Stomach (tissue), 4 donors: ENCODE results near the gene CFAP54.

Experiments
- CTCF ChIP-seq, 7 experiments: fragments of 450-650 bp in 4 of 7; fragments of 200-600 bp in 3 of 7; sonication (generic) in 3 of 7; IDR thresholded peaks; one replicate each; pipeline ENCODE4 v1.5.1; 2016 to 2019; ENCODE audit warnings: antibody characterized with exemption in 7 of 7, control low read depth in 2 of 7, mild to moderate bottlenecking in 1 of 7
- EP300 ChIP-seq: sonication (generic); formaldehyde crosslinking; IDR thresholded peaks from one replicate; pipeline ENCODE4 v1.6.1; 2017; ENCODE audit warnings: antibody characterized with exemption

GRCh38 chr12:96466939-96467751 lies 22.2 kb upstream of the CFAP54 start:
- TF ChIP-seq CTCF (IDR thresholded peaks at IDR 0.05) (no peak), EP300 (no peak)
